Measurements from ENCODE around the gene JARID2.

JARID2 gene

GRCh38 chr6:15427331-15428070, 181.6 kb downstream of the JARID2 start:
- Histone ChIP-seq H3K36me3 (ENCODE audit: control insufficient read depth, insufficient read depth, low read length) (no peaks in the 10 kb centered on the region), H3K27ac (ENCODE audit: low read depth, low read length) (no peak overlapping the region), H3K4me1 (ENCODE audit: control insufficient read depth, insufficient read depth, low read length) (peaks cover 9% of the 10 kb centered on the region), H3K27me3 (ENCODE audit: control insufficient read depth, insufficient read depth, low read length) (no peaks in the 10 kb centered on the region), H3K9ac (ENCODE audit: low read length) (no peak overlapping the region), H3K4me3 (ENCODE audit: low read length) (no peak overlapping the region)

- no peaks in the 10 kb centered on the region for H3K36me3 ChIP-seq (ENCODE audit: control insufficient read depth, insufficient read depth, low read length)
- no peaks in the 10 kb centered on the region for H3K27me3 ChIP-seq (ENCODE audit: control insufficient read depth, insufficient read depth, low read length)
- H3K4me1 ChIP-seq (ENCODE audit: control insufficient read depth, insufficient read depth, low read length) = peaks cover 19% of the 10 kb centered on the region
- no peak overlapping the region for H3K27ac ChIP-seq (ENCODE audit: low read depth, low read length)
- no peak overlapping the region for H3K4me3 ChIP-seq (ENCODE audit: low read length)
- no peak overlapping the region for H3K9ac ChIP-seq (ENCODE audit: low read length)
Measured at GRCh38 chr6:15429141-15430110, 183.6 kb downstream of the JARID2 start.

- H3K9ac ChIP-seq (ENCODE audit: low read length) = no peak overlapping the region
- no peaks in the 10 kb centered on the region for H3K27me3 ChIP-seq (ENCODE audit: control insufficient read depth, insufficient read depth, low read length)
- no peaks in the 10 kb centered on the region for H3K36me3 ChIP-seq (ENCODE audit: control insufficient read depth, insufficient read depth, low read length)
- peaks cover 20% of the 10 kb centered on the region for H3K4me1 ChIP-seq (ENCODE audit: control insufficient read depth, insufficient read depth, low read length)
- H3K4me3 ChIP-seq (ENCODE audit: low read length) = no peak overlapping the region
- H3K27ac ChIP-seq (ENCODE audit: low read depth, low read length) = no peak overlapping the region
Measured at GRCh38 chr6:15430186-15430585, 184.3 kb downstream of the JARID2 start.

- H3K27ac ChIP-seq (ENCODE audit: low read depth, low read length) = no peak overlapping the region
- H3K27me3 ChIP-seq (ENCODE audit: control insufficient read depth, insufficient read depth, low read length) = no peaks in the 10 kb centered on the region
- H3K4me1 ChIP-seq (ENCODE audit: control insufficient read depth, insufficient read depth, low read length) = peaks cover 20% of the 10 kb centered on the region
- H3K36me3 ChIP-seq (ENCODE audit: control insufficient read depth, insufficient read depth, low read length) = no peaks in the 10 kb centered on the region
- no peak overlapping the region for H3K9ac ChIP-seq (ENCODE audit: low read length)
- no peak overlapping the region for H3K4me3 ChIP-seq (ENCODE audit: low read length)
Measured at GRCh38 chr6:15430931-15431405, 185.1 kb downstream of the JARID2 start.

- Histone ChIP-seq H3K36me3 (ENCODE audit: control insufficient read depth, insufficient read depth, low read length) (no peaks in the 10 kb centered on the region), H3K9ac (ENCODE audit: low read length) (no peak overlapping the region), H3K4me1 (ENCODE audit: control insufficient read depth, insufficient read depth, low read length) (peaks cover 18% of the 10 kb centered on the region), H3K27me3 (ENCODE audit: control insufficient read depth, insufficient read depth, low read length) (no peaks in the 10 kb centered on the region), H3K27ac (ENCODE audit: low read depth, low read length) (no peak overlapping the region), H3K4me3 (ENCODE audit: low read length) (no peak overlapping the region)
Measured at GRCh38 chr6:15431762-15432483, 186.1 kb downstream of the JARID2 start.

GRCh38 chr6:15433511-15433861, 187.6 kb downstream of the JARID2 start:
- peaks cover 16% of the 10 kb centered on the region for H3K4me1 ChIP-seq (ENCODE audit: control insufficient read depth, insufficient read depth, low read length)
- no peak overlapping the region for H3K9ac ChIP-seq (ENCODE audit: low read length)
- H3K4me3 ChIP-seq (ENCODE audit: low read length) = no peak overlapping the region
- no peak overlapping the region for H3K27ac ChIP-seq (ENCODE audit: low read depth, low read length)
- no peaks in the 10 kb centered on the region for H3K36me3 ChIP-seq (ENCODE audit: control insufficient read depth, insufficient read depth, low read length)
- H3K27me3 ChIP-seq (ENCODE audit: control insufficient read depth, insufficient read depth, low read length) = no peaks in the 10 kb centered on the region

- Histone ChIP-seq H3K27ac (ENCODE audit: low read depth, low read length) (no peak overlapping the region), H3K4me3 (ENCODE audit: low read length) (no peak overlapping the region), H3K4me1 (ENCODE audit: control insufficient read depth, insufficient read depth, low read length) (peaks cover 16% of the 10 kb centered on the region), H3K27me3 (ENCODE audit: control insufficient read depth, insufficient read depth, low read length) (no peaks in the 10 kb centered on the region), H3K36me3 (ENCODE audit: control insufficient read depth, insufficient read depth, low read length) (no peaks in the 10 kb centered on the region), H3K9ac (ENCODE audit: low read length) (no peak overlapping the region)
Measured at GRCh38 chr6:15434263-15434662, 188.4 kb downstream of the JARID2 start.

GRCh38 chr6:15434823-15435380, 189.0 kb downstream of the JARID2 start:
- H3K27me3 ChIP-seq (ENCODE audit: control insufficient read depth, insufficient read depth, low read length) = no peaks in the 10 kb centered on the region
- H3K36me3 ChIP-seq (ENCODE audit: control insufficient read depth, insufficient read depth, low read length) = no peaks in the 10 kb centered on the region
- H3K4me1 ChIP-seq (ENCODE audit: control insufficient read depth, insufficient read depth, low read length) = peaks cover 16% of the 10 kb centered on the region
- H3K27ac ChIP-seq (ENCODE audit: low read depth, low read length) = no peak overlapping the region
- no peak overlapping the region for H3K4me3 ChIP-seq (ENCODE audit: low read length)
- no peak overlapping the region for H3K9ac ChIP-seq (ENCODE audit: low read length)

- no peaks in the 10 kb centered on the region for H3K36me3 ChIP-seq (ENCODE audit: control insufficient read depth, insufficient read depth, low read length)
- peaks cover 16% of the 10 kb centered on the region for H3K4me1 ChIP-seq (ENCODE audit: control insufficient read depth, insufficient read depth, low read length)
- H3K27me3 ChIP-seq (ENCODE audit: control insufficient read depth, insufficient read depth, low read length) = no peaks in the 10 kb centered on the region
- no peak overlapping the region for H3K27ac ChIP-seq (ENCODE audit: low read depth, low read length)
- H3K9ac ChIP-seq (ENCODE audit: low read length) = no peak overlapping the region
- no peak overlapping the region for H3K4me3 ChIP-seq (ENCODE audit: low read length)
Measured at GRCh38 chr6:15435468-15435867, 189.6 kb downstream of the JARID2 start.

- Histone ChIP-seq H3K9ac (ENCODE audit: low read length) (no peak overlapping the region), H3K4me1 (ENCODE audit: control insufficient read depth, insufficient read depth, low read length) (peaks cover 12% of the 10 kb centered on the region), H3K27ac (ENCODE audit: low read depth, low read length) (no peak overlapping the region), H3K27me3 (ENCODE audit: control insufficient read depth, insufficient read depth, low read length) (no peaks in the 10 kb centered on the region), H3K4me3 (ENCODE audit: low read length) (no peak overlapping the region), H3K36me3 (ENCODE audit: control insufficient read depth, insufficient read depth, low read length) (no peaks in the 10 kb centered on the region)
Measured at GRCh38 chr6:15436451-15436850, 190.6 kb downstream of the JARID2 start.

- H3K4me3 ChIP-seq (ENCODE audit: low read length) = no peak overlapping the region
- H3K9ac ChIP-seq (ENCODE audit: low read length) = no peak overlapping the region
- no peak overlapping the region for H3K27ac ChIP-seq (ENCODE audit: low read depth, low read length)
- H3K36me3 ChIP-seq (ENCODE audit: control insufficient read depth, insufficient read depth, low read length) = no peaks in the 10 kb centered on the region
- H3K27me3 ChIP-seq (ENCODE audit: control insufficient read depth, insufficient read depth, low read length) = no peaks in the 10 kb centered on the region
- H3K4me1 ChIP-seq (ENCODE audit: control insufficient read depth, insufficient read depth, low read length) = peaks cover 12% of the 10 kb centered on the region
Measured at GRCh38 chr6:15437090-15437635, 191.3 kb downstream of the JARID2 start.
